ENCODE measurements around the gene S100G.

Gene S100G

DNA sequence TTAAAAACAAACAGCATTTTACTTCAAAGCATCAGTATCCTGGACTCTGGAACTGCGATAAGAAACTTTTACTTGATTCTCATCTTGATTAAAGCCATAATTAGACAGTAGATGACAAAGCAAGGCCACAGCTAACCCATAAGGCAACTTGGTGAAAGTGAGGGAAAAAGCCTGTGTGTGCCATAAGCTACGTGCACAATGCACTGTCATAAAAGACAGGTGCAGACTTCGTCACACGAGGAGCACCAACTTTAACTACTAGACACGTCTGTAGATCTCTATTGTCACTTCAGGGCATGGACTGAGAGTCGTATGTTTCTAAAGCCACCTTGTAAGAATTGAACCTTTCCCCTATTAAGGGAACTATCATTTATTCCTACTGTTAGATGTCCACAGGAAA, 49.4 kb downstream of the S100G start:
- no peak overlapping the region for H3K4me3 ChIP-seq (ENCODE audit: low read length)
- DNase-seq (ENCODE audit: low read depth, low spot score), result no peak

GRCh38 chrX:16700734-16701133, 50.8 kb downstream of the S100G start:
- no peak for DNase-seq (ENCODE audit: low read depth, low spot score)
- no peak overlapping the region for H3K4me3 ChIP-seq (ENCODE audit: low read length)

DNA sequence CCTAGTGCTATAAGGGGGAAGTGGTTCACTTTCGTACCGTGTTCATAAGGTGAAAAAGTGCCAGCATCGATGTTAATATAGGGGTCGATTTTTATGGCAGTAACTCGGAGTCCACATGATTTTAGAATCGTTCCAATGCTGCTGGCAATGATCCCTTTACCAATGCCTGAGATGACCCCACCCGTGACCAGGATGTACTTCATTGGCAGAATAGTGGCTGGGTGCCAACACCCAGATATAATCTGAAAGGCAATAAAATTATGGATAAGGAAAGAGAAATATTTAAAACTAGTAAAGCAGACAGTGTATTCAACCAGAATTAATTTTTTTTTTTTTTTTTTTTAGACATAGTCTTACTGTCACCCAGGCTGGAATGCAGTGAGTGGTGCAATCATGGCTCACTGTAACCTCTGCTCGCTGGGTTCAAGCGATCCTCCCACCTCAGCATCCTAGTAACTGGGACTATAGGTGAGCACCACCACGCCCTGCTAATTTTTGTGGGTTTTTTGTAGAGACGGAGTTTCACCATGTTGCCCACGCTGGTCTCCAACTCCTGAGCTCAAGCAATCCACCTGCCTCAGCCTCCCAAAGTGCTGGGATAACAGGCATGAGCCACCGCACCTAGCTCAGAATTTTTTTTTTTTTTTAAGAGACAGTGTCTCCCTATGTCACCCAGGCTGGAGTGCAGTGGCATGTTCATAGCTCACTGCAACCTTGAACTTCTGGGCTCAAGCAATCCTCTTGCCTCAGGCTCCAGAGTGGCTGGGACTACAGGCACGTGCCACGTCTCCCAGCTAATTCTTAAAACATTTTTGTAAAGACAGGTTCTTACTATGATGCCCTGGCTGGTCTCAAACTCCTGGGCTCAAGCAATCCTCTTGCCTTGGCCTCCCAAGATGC, 53.0 kb downstream of the S100G start:
- DNase-seq (ENCODE audit: low read depth, low spot score), result no peak
- H3K4me3 ChIP-seq (ENCODE audit: low read length), result no peak overlapping the region

All from Jurkat, Clone E6-1 (cell line).